ENCODE data around the gene SPI1.
A peak's percentile ranks its signal among the peaks of the same experiment; 100 is the strongest.

The SPI1 gene

DNA sequence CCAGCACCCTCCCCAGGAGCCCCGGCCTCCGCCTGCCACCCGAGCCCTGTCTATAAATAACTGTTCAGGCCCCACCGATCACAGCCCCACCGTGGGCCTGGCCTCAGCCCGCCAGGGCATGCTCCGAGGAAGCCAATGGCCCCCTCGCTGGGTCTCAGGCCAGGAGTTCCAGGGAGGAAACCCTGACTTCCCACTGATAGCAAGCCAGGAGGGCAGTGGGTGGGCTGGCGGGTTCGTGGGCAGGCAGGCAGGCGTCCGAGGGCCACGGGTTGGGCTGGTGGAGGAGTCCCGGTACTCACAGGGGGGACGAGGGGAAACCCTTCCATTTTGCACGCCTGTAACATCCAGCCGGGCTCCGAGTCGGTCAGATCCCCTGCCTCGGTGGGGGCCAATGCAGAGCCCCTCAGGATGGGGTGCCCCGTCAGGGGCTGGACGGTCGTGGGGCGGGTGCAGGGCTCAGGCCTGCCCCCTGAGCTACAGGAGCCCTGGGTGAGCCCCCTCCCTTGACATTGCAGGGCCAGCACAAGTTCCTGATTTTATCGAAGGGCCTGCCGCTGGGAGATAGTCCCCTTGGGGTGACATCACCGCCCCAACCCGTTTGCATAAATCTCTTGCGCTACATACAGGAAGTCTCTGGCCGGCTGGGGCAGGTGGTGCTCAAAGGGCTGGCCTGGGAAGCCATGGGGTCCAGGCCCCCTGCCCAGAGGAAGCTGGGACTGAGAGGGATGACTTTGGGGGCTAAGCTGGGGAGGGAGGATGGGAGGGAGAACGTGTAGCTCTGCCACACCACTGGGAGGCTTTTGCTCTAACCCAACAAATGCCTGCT is at the start of gene SPI1:
TSS of gene SPI1 (minus strand) at position 538 of the 826 bp plus-strand sequence. CDS start at position 344, 194 bp downstream.
- H3K4me3 ChIP-seq (replicated peaks; ENCODE audit: low read depth, low read length), result no peak within 1 kb of the TSS
- TF ChIP-seq, protein P1, sequence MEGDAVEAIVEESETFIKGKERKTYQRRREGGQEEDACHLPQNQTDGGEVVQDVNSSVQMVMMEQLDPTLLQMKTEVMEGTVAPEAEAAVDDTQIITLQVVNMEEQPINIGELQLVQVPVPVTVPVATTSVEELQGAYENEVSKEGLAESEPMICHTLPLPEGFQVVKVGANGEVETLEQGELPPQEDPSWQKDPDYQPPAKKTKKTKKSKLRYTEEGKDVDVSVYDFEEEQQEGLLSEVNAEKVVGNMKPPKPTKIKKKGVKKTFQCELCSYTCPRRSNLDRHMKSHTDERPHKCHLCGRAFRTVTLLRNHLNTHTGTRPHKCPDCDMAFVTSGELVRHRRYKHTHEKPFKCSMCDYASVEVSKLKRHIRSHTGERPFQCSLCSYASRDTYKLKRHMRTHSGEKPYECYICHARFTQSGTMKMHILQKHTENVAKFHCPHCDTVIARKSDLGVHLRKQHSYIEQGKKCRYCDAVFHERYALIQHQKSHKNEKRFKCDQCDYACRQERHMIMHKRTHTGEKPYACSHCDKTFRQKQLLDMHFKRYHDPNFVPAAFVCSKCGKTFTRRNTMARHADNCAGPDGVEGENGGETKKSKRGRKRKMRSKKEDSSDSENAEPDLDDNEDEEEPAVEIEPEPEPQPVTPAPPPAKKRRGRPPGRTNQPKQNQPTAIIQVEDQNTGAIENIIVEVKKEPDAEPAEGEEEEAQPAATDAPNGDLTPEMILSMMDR (IDR thresholded peaks at IDR 0.05; ENCODE audit: low read length, missing control alignments), result no peak
- DNase-seq (ENCODE audit: low read depth), result no peak

DNA sequence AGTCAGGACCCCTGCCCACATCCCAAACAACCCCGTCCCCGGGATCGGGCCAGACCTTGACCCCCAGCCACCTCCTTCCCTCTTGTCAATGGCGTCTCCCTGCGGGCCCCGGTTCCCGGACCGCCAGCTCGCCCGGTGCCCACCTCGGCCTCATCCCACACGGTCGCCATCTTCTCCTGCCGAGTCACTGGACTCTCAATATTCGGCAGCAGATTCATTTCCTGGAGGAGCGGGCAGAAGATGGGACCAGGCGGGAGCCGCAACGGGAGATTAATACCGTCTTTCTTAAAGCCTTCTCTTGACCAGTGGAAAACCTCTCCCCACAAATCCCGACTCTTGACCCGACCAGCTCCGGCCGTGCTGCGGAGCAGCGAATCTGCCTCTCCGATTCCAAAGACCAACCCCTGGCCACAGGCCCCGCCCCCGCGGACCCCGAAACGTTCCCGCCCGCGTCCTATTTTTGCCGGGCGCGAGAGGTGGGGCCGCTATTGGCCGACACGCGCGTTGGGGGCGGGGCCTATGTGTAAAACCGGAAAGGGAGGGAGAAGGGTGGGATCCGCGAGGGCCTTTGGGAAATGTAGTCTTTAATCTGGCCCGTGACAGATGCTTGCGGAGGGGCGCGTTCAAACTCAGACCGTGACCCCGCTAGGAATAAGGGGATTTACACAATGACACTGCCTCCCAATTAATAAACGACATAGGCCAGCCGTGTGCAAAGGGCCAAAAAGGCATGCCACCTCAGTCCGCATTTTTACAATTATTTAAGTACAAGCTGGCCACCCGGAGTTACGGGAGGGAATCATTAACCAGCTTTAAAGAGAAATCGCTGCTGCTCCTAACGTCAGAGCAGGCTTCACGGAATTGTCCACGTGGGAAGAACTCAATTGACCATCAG is 48.0 kb upstream of the SPI1 start, which contains the start of gene PSMC3:
TSS of gene PSMC3 (minus strand) at position 378 of the 895 bp plus-strand sequence. CDS start at position 218, 160 bp downstream.
- H3K4me3 ChIP-seq (replicated peaks; ENCODE audit: low read depth, low read length), result peak within 1 kb of the TSS; percentile 99

GRCh38 chr11:47425611-47426010 is 47.3 kb upstream of the SPI1 start:
- H3K4me3 ChIP-seq (replicated peaks; ENCODE audit: low read depth, low read length), result peak overlapping the region; percentile 99
- no peak for DNase-seq (ENCODE audit: low read depth)
- TF ChIP-seq, protein P1 (IDR thresholded peaks at IDR 0.05; ENCODE audit: low read length, missing control alignments), result no peak

More for the DNA sequence above, 48.0 kb upstream of the SPI1 start, which contains the start of gene PSMC3:
- peak; percentile 97 for DNase-seq (ENCODE audit: low read depth)
- TF ChIP-seq, protein P1 (IDR thresholded peaks at IDR 0.05; ENCODE audit: low read length, missing control alignments), result no peak

DNA sequence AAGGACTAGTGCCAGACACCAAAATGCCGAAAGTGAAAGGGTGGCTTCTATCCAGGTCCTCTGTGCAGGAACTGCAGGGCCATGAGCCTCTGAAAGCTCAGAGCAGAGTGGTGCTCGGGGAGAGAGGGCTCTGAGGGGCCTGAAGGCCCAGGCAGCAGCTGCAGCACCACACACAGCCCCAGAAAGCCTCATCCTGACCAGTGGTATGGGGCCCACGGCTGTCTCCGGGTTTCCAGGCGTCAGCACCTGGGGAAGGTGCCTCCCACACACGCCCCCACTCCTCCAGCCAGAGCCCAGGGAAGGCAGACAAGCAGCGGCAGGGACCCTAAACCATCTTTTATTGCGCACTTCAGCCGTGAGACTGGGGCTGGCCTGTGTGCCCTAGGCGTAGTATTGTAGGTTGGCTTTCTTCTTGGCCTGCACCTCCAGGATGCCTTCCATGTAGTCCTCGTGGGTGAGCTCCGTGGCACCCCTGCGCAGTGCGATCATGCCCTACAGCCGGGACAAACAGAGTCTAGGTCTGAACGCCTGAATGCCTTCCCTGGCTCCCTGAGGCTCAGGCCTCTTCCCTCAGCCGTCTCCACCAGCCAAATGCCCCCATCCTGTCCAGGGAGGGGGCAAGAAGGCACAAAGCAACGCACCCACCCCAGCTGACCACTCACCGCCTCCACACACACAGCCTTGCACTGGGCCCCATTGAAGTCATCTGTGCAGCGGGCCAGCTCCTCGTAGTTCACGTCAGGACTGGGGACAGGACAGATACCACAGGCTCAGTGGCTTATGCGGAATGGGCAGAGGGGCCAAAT is 40.3 kb upstream of the SPI1 start:
- no peak for DNase-seq (ENCODE audit: low read depth)
- TF ChIP-seq, protein P1 (IDR thresholded peaks at IDR 0.05; ENCODE audit: low read length, missing control alignments), result no peak
- H3K4me3 ChIP-seq (replicated peaks; ENCODE audit: low read depth, low read length), result no peak overlapping the region

- H3K4me3 ChIP-seq (replicated peaks; ENCODE audit: low read depth, low read length), result no peak overlapping the region
- no peak for DNase-seq (ENCODE audit: low read depth)
- TF ChIP-seq, protein P1 (IDR thresholded peaks at IDR 0.05; ENCODE audit: low read length, missing control alignments), result no peak
Observed at GRCh38 chr11:47417712-47418111, 39.4 kb upstream of the SPI1 start.

- H3K4me3 ChIP-seq (replicated peaks; ENCODE audit: low read depth, low read length), result no peak overlapping the region
- TF ChIP-seq, protein P1 (IDR thresholded peaks at IDR 0.05; ENCODE audit: low read length, missing control alignments), result no peak
- DNase-seq (ENCODE audit: low read depth), result peak; percentile 95
Observed at GRCh38 chr11:47415949-47416472, 37.7 kb upstream of the SPI1 start.

Data from fibroblast of pulmonary artery (primary cell).